ENCODE results near the gene IDUA. TPM values are rescaled to one million over a fixed set of nuclear protein-coding genes. Genes with fewer than 3 reads are reported as not detected.

The IDUA gene
- total RNA-seq, 1 donor from 2014 or later, result 37.2 TPM

DNA sequence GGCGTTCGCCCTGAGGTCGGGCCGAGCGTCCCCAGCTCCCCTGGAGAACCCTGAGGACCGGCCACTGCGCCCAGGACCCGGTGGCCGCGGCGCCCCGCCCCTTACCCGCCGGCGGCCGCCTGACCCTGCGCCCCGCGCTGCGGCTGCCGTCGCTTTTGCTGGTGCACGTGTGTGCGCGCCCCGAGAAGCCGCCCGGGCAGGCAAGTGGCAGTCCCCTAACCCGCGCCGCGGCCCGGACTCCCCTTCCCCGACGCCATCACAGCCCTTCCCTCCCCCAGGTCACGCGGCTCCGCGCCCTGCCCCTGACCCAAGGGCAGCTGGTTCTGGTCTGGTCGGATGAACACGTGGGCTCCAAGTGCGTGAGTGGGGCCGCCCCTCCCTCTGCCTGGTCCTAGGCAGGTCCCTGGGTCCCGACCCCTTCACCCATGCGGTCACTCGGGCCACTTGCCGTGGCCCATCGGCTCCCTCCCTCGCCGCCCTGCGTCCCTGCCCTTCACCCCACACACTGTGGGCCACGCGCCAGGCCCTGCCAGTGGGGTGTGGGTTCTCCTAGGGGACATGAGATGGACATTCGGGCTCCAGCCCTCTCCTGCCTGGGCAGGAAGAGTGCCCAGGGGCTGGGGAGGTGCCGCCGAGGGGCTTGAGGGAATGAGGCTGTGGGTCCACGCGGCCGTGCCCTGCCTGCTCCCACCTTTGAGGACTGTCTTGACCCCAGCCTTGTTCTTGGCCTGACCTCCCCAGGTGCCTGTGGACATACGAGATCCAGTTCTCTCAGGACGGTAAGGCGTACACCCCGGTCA, 16.6 kb downstream of the IDUA start:
- no peaks in the 10 kb centered on the region for H3K4me1 Mint-ChIP-seq (ENCODE audit: unreplicated experiment)
- no peaks in the 10 kb centered on the region for H3K36me3 Mint-ChIP-seq
- no peak overlapping the region for H3K27ac Mint-ChIP-seq
- TF ChIP-seq, protein P1, sequence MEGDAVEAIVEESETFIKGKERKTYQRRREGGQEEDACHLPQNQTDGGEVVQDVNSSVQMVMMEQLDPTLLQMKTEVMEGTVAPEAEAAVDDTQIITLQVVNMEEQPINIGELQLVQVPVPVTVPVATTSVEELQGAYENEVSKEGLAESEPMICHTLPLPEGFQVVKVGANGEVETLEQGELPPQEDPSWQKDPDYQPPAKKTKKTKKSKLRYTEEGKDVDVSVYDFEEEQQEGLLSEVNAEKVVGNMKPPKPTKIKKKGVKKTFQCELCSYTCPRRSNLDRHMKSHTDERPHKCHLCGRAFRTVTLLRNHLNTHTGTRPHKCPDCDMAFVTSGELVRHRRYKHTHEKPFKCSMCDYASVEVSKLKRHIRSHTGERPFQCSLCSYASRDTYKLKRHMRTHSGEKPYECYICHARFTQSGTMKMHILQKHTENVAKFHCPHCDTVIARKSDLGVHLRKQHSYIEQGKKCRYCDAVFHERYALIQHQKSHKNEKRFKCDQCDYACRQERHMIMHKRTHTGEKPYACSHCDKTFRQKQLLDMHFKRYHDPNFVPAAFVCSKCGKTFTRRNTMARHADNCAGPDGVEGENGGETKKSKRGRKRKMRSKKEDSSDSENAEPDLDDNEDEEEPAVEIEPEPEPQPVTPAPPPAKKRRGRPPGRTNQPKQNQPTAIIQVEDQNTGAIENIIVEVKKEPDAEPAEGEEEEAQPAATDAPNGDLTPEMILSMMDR (conservative IDR thresholded peaks at IDR 0.05), result no peak
- H3K9me3 Mint-ChIP-seq, result peaks cover 7% of the 10 kb centered on the region
- H3K27me3 Mint-ChIP-seq, result peaks cover 71% of the 10 kb centered on the region
- no peak overlapping the region for H3K4me3 Mint-ChIP-seq
- no peak for DNase-seq (ENCODE audit: extremely low spot score, unreplicated experiment)

DNA sequence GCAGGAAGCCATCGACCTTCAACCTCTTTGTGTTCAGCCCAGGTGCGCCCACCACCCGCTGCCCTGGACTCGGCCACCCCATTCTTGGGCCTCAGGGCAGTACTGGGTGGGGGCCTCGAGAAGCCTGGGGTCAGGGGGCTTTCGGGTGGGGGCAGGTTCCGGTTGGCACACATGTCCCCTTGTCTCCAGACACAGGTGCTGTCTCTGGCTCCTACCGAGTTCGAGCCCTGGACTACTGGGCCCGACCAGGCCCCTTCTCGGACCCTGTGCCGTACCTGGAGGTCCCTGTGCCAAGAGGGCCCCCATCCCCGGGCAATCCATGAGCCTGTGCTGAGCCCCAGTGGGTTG, 17.2 kb downstream of the IDUA start:
- Mint-ChIP-seq H3K9me3 (peaks cover 7% of the 10 kb centered on the region), H3K4me1 (ENCODE audit: unreplicated experiment) (no peaks in the 10 kb centered on the region), H3K4me3 (no peak overlapping the region), H3K27me3 (peaks cover 71% of the 10 kb centered on the region), H3K27ac (no peak overlapping the region), H3K36me3 (no peaks in the 10 kb centered on the region)
- TF ChIP-seq, protein P1 (conservative IDR thresholded peaks at IDR 0.05), result no peak
- no peak for DNase-seq (ENCODE audit: extremely low spot score, unreplicated experiment)

DNA sequence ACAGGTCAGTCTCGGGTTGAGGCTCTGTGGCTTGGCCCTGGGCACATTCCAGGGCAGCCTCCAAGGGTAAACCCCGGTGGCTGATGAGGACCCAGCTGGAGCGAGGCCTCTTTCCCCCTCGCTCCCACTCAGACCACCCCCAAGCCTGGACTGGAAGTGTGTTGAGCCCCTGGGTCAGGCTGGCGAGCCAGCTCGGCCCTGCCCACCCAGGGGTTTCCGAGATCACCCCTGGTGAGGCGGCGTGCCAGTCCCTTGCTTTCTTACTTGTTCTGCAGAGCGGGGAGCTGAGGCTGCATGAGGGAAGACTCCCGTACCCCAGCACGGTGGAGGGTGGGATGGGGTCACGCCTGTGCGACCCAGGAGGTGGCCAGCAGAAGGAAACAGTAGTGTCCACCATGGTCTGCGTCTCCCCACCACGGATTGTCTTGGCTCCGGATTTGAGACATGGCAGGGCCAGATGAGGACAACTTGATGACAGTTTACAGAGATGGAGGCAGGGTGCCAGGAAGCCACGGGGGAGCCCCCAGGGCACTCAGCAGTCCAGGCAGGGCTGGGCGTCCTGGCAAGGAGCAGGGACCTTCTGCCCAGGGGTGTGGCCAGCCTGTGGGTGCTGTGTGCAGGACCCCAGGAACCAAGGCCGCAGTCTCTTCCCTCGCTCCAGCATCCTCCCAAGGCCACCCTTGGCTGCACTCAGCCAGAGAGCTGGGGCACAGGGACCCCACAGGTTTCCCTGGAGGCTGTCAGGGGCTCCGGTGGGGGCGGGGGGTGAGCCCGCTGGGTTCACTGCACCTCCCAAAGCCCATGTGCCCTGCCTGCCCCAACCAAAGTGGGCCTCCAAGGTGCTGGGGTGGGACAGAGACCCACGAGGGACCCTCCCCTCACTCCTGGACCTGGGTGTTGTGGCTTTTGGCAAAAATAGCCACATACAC, 18.0 kb downstream of the IDUA start:
- no peaks in the 10 kb centered on the region for H3K36me3 Mint-ChIP-seq
- H3K27ac Mint-ChIP-seq, result no peak overlapping the region
- no peak overlapping the region for H3K4me3 Mint-ChIP-seq
- peaks cover 7% of the 10 kb centered on the region for H3K9me3 Mint-ChIP-seq
- no peaks in the 10 kb centered on the region for H3K4me1 Mint-ChIP-seq (ENCODE audit: unreplicated experiment)
- DNase-seq (ENCODE audit: extremely low spot score, unreplicated experiment), result no peak
- TF ChIP-seq, protein P1 (conservative IDR thresholded peaks at IDR 0.05), result no peak
- H3K27me3 Mint-ChIP-seq, result peaks cover 69% of the 10 kb centered on the region

DNA sequence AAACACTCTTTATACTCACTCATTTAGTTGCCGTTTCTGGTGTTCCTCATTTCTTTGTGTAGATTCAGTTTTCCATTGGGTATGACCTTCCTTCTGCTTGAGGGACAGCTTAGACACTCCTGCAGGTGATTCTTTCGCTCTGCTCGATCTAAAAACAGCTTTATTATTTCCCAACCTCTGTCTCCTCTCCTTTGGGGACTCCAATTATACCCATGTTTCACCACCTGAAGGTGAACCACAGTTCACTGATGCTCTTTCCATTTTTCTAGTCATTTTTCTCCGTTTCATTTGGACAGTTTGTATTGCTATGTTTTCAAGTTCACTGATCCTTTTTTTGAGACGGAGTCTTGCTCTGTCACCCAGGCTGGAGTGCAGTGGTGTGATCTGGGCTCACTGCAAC, 20.0 kb downstream of the IDUA start:
- H3K27ac Mint-ChIP-seq, result no peak overlapping the region
- DNase-seq (ENCODE audit: extremely low spot score, unreplicated experiment), result no peak
- H3K4me3 Mint-ChIP-seq, result no peak overlapping the region
- TF ChIP-seq, protein P1 (conservative IDR thresholded peaks at IDR 0.05), result no peak
- no peaks in the 10 kb centered on the region for H3K4me1 Mint-ChIP-seq (ENCODE audit: unreplicated experiment)
- peaks cover 7% of the 10 kb centered on the region for H3K9me3 Mint-ChIP-seq
- H3K27me3 Mint-ChIP-seq, result peaks cover 59% of the 10 kb centered on the region
- no peaks in the 10 kb centered on the region for H3K36me3 Mint-ChIP-seq

DNA sequence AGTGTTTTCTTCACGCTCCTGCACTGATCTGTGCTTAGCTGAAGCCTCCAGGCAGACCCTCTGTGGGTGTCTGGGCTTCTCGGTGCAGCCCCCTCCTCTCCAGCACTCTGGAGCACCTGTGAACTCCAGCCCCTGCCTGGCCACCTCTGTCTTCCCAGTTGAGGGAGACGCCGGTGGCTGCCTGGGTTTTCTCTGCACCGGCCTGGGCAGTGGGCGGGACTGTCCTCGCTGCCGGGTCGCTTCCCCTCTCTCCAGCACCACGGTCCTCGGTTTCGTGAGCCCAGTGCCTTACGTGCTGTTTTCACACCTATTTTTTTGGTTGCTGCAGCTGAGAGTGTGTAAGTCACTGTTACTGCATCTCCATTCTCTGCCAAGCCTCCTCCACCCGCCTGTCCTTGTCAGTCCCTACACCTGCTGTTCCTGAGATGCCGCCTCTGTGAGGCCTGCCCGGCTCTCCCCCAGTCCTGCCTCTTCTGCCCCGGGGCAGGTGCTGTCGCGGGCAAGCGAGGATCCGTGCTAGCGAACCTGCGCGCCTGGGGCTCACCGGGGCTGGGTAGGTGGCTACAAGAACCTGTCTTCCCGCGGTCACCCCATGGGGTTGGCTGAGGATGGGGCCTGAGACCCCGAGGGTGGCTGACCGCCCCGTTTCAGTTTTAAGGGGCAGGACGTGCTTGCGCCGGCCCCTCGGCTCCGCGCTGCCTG, 22.1 kb downstream of the IDUA start:
- peaks cover 7% of the 10 kb centered on the region for H3K9me3 Mint-ChIP-seq
- peak overlapping the region; percentile 78 for H3K4me3 Mint-ChIP-seq
- peak overlapping the region; percentile 41 for H3K27ac Mint-ChIP-seq
- DNase-seq (ENCODE audit: extremely low spot score, unreplicated experiment), result no peak
- peaks cover 3% of the 10 kb centered on the region for H3K4me1 Mint-ChIP-seq (ENCODE audit: unreplicated experiment)
- TF ChIP-seq, protein P1 (conservative IDR thresholded peaks at IDR 0.05), result no peak
- H3K36me3 Mint-ChIP-seq, result no peaks in the 10 kb centered on the region
- H3K27me3 Mint-ChIP-seq, result peaks cover 49% of the 10 kb centered on the region
